Astrocyte (in vitro differentiated cells and primary cell): ENCODE data around the gene PCCB.
"Not testable (repeated sequence)": the region's sequence is repeated elsewhere in the genome, so short reads cannot be mapped to it uniquely, and the experiment has no call there.

ENCODE experiments used
- EZH2 ChIP-seq: IDR thresholded peaks from 2 replicates; pipeline ENCODE4 v1.6.1; 2012; ENCODE audit warnings: mild to moderate bottlenecking, low read length, inconsistent platforms; ENCODE audit not compliant: insufficient read depth
- TF ChIP-seq, protein P1 (sequence below): IDR thresholded peaks from 2 replicates; pipeline ENCODE4 v1.5.1; 2011; ENCODE audit warnings: low read depth, mild to moderate bottlenecking, inconsistent platforms, low read length, moderate library complexity; ENCODE audit not compliant: insufficient read depth

DNA sequence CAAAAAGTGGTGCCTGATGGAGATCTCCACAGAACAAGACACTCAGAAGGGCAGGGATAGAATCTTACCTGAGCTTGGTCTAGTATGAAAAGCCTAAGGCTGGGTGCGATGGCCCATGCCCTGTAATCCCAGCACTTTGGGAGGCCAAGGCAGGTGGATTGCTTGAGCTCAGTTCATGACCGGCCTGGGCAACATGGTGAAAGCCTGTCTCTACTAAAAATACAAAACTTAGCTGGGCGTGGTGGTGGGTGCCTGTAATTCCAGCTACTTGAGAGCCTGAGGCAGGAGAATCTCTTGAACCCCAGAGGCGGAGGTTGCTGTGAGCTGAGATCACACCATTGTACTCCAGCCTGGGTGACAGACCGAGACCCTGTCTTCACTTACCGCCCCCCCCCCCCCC lies 84.6 kb downstream of the PCCB start:
- TF ChIP-seq, protein P1, sequence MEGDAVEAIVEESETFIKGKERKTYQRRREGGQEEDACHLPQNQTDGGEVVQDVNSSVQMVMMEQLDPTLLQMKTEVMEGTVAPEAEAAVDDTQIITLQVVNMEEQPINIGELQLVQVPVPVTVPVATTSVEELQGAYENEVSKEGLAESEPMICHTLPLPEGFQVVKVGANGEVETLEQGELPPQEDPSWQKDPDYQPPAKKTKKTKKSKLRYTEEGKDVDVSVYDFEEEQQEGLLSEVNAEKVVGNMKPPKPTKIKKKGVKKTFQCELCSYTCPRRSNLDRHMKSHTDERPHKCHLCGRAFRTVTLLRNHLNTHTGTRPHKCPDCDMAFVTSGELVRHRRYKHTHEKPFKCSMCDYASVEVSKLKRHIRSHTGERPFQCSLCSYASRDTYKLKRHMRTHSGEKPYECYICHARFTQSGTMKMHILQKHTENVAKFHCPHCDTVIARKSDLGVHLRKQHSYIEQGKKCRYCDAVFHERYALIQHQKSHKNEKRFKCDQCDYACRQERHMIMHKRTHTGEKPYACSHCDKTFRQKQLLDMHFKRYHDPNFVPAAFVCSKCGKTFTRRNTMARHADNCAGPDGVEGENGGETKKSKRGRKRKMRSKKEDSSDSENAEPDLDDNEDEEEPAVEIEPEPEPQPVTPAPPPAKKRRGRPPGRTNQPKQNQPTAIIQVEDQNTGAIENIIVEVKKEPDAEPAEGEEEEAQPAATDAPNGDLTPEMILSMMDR, result not testable (repeated sequence)
- not testable (repeated sequence) for TF ChIP-seq EZH2
